HEK293 (cell line): ENCODE measurements around the gene TTC33.
A peak's percentile ranks its signal among the peaks of the same experiment; 100 is the strongest.
"Not testable (repeated sequence)": the region's sequence is repeated elsewhere in the genome, so short reads cannot be mapped to it uniquely, and the experiment has no call there.

Experiments
- CTCF ChIA-PET: fragments of 350-600 bp; formaldehyde crosslinking; extraction: SDS; loops from one replicate; lab custom pipeline; 2021; ENCODE audit warnings: antibody characterized with exemption; lab: Yijun Ruan, JAX
- POLR2A ChIA-PET: fragments of 300-600 bp; formaldehyde crosslinking; extraction: SDS; loops from one replicate; lab custom pipeline; 2020; ENCODE audit warnings: antibody characterized with exemption, inconsistent platforms; lab: Yijun Ruan, JAX
- H3K27ac ChIP-seq: fragments of 200-500 bp; sonication (Bioruptor generic); 2 replicates; pipeline ENCODE4 v1.5.1; 2014; ENCODE audit warnings: low read depth, low read length, control low read depth, inconsistent platforms; ENCODE audit errors: extremely low read depth
- H3K36me3 ChIP-seq, 2 experiments: fragments of 200-500 bp in 1 of 2; sonication (Bioruptor generic) in 1 of 2; 1 replicate in 1 of 2; 2 replicates in 1 of 2; pipeline ENCODE4 v1.5.1; 2014 to 2017; ENCODE audit warnings: inconsistent platforms in 2 of 2, low read length in 2 of 2; ENCODE audit not compliant: control insufficient read depth in 2 of 2, insufficient read depth in 1 of 2
- H3K4me1 ChIP-seq: fragments of 200-500 bp; sonication (Bioruptor generic); 2 replicates; pipeline ENCODE4 v1.5.1; 2014; ENCODE audit warnings: mild to moderate bottlenecking, low read length, inconsistent platforms; ENCODE audit not compliant: control insufficient read depth, insufficient read depth
- H3K4me3 ChIP-seq: 2 replicates; pipeline ENCODE4 v1.5.1; 2011; ENCODE audit warnings: low read depth, mild to moderate bottlenecking, control low read depth, low read length, moderate library complexity
- H3K9me3 ChIP-seq: fragments of 200-500 bp; sonication (Bioruptor generic); 2 replicates; pipeline ENCODE4 v1.5.1; 2014; ENCODE audit warnings: low read depth, low read length, inconsistent platforms; ENCODE audit not compliant: control insufficient read depth, insufficient read depth
- GFI1B ChIP-seq: fragments of 450-650 bp; formaldehyde crosslinking; IDR thresholded peaks from 2 replicates; pipeline ENCODE4 v1.5.1; 2016; ENCODE audit warnings: missing biosample characterization, missing genetic modification characterization
- ZNF184 ChIP-seq: fragments of 450-650 bp; IDR thresholded peaks from 2 replicates; pipeline ENCODE4 v1.5.1; 2018; ENCODE audit warnings: missing biosample characterization, mild to moderate bottlenecking, missing genetic modification characterization
- ZNF221 ChIP-seq: fragments of 450-650 bp; formaldehyde crosslinking; IDR thresholded peaks from 2 replicates; pipeline ENCODE4 v1.5.1; 2017; ENCODE audit warnings: missing biosample characterization, missing genetic modification characterization, borderline replicate concordance
- ZNF571 ChIP-seq: fragments of 450-650 bp; formaldehyde crosslinking; IDR thresholded peaks from 2 replicates; pipeline ENCODE4 v1.5.0; 2017; ENCODE audit warnings: missing biosample characterization, missing genetic modification characterization
- ZNF707 ChIP-seq: fragments of 450-650 bp; formaldehyde crosslinking; IDR thresholded peaks from 2 replicates; pipeline ENCODE4 v1.5.1; 2016; ENCODE audit warnings: missing biosample characterization, missing genetic modification characterization
- TF ChIP-seq, protein P1 (sequence below): fragments of 450-650 bp; formaldehyde crosslinking; IDR thresholded peaks from 2 replicates; pipeline ENCODE4 v1.5.1; 2016; ENCODE audit warnings: missing biosample characterization, missing genetic modification characterization
- TF ChIP-seq, protein P2 (sequence below): fragments of 450-650 bp; formaldehyde crosslinking; IDR thresholded peaks from 2 replicates; pipeline ENCODE4 v1.5.1; 2016; ENCODE audit warnings: missing biosample characterization, missing genetic modification characterization
- TF ChIP-seq, protein P3 (sequence below): fragments of 450-650 bp; formaldehyde crosslinking; IDR thresholded peaks from 2 replicates; pipeline ENCODE4 v1.5.1; 2016; ENCODE audit warnings: missing biosample characterization, missing genetic modification characterization
- TF ChIP-seq, protein P4 (sequence below): fragments of 450-650 bp; formaldehyde crosslinking; IDR thresholded peaks from 2 replicates; pipeline ENCODE4 v1.5.1; 2017; ENCODE audit warnings: missing biosample characterization, mild to moderate bottlenecking, missing genetic modification characterization, moderate library complexity

The TTC33 gene

DNA sequence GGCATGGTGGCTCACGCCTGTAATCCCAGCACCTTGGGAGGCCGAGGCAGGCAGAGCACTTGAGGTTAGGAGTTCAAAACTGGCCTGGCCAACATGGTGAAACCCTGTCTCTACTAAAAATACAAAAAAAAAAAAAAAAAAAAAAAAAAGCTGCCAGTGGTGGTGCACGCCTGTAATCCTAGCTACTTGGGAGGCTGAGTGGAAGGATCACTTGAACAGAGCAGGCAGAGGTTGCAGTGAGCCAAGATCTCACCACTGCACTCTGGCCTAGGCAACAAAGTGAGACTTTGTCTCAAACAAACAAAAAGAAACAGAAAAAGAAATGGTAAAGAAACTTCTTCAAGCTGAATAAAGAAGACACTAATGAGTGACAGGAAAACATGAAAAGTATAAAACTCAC, 30.9 kb upstream of the TTC33 start:
- H3K27ac ChIP-seq, H3K4me1 ChIP-seq, H3K4me3 ChIP-seq, POLR2A ChIA-PET, H3K9me3 ChIP-seq, H3K36me3 ChIP-seq: not testable (repeated sequence)
- CTCF ChIA-PET, result interaction anchor here (0.7 to 0.9 kb wide), 3 partner anchors 51 to 1206 kb away, joined by 3 to 4 read pairs (median 4); no protein-coding TSS in a partner anchor
- TF ChIP-seq, protein P1, sequence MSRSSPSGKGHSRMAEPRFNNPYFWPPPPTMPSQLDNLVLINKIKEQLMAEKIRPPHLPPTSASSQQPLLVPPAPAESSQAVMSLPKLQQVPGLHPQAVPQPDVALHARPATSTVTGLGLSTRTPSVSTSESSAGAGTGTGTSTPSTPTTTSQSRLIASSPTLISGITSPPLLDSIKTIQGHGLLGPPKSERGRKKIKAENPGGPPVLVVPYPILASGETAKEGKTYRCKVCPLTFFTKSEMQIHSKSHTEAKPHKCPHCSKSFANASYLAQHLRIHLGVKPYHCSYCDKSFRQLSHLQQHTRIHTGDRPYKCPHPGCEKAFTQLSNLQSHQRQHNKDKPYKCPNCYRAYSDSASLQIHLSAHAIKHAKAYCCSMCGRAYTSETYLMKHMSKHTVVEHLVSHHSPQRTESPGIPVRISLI, result peak; percentile 57; the same call in 1 of the 2 replicates

DNA sequence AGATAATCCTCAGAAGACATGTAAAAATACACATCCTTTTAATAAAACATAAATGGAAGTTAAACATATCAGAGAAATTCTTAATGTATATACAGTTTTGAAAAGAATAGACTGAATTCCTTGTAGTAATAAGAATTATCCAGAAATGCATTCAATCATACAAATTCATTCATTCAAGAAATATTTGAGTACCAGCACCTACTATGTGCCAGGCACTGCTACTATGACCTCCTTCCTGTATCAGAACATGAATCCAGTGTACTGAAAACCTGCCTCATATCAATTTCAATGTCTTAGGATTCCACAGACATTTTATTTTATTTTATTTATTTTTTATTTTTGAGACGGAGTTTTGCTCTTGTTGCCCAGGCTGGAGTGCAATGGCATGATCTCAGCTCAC, 29.2 kb upstream of the TTC33 start:
- POLR2A ChIA-PET, result no interaction called here
- Histone ChIP-seq H3K27ac (no peak overlapping the region), H3K9me3 (no peaks in the 10 kb centered on the region), H3K4me1 (no peaks in the 10 kb centered on the region; the same call in 1 of the 2 replicates), H3K36me3 (peaks cover 0 to 7% of the 10 kb centered on the region in 2 experiments; a peak in 1 of 3 replicates), H3K4me3 (no peak overlapping the region)
- CTCF ChIA-PET, result interaction anchor here (1.2 kb wide), 1 partner anchor 50 kb away, joined by 4 read pairs; no protein-coding TSS in a partner anchor
- no peak for TF ChIP-seq ZNF221 (tag by site-specific recombination)
- TF ChIP-seq, protein P2, sequence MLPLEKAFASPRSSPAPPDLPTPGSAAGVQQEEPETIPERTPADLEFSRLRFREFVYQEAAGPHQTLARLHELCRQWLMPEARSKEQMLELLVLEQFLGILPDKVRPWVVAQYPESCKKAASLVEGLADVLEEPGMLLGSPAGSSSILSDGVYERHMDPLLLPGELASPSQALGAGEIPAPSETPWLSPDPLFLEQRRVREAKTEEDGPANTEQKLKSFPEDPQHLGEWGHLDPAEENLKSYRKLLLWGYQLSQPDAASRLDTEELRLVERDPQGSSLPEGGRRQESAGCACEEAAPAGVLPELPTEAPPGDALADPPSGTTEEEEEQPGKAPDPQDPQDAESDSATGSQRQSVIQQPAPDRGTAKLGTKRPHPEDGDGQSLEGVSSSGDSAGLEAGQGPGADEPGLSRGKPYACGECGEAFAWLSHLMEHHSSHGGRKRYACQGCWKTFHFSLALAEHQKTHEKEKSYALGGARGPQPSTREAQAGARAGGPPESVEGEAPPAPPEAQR (tag by site-specific recombination), result no peak
- TF ChIP-seq, protein P3, sequence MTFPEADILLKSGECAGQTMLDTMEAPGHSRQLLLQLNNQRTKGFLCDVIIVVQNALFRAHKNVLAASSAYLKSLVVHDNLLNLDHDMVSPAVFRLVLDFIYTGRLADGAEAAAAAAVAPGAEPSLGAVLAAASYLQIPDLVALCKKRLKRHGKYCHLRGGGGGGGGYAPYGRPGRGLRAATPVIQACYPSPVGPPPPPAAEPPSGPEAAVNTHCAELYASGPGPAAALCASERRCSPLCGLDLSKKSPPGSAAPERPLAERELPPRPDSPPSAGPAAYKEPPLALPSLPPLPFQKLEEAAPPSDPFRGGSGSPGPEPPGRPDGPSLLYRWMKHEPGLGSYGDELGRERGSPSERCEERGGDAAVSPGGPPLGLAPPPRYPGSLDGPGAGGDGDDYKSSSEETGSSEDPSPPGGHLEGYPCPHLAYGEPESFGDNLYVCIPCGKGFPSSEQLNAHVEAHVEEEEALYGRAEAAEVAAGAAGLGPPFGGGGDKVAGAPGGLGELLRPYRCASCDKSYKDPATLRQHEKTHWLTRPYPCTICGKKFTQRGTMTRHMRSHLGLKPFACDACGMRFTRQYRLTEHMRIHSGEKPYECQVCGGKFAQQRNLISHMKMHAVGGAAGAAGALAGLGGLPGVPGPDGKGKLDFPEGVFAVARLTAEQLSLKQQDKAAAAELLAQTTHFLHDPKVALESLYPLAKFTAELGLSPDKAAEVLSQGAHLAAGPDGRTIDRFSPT (tag by site-specific recombination), result no peak

DNA sequence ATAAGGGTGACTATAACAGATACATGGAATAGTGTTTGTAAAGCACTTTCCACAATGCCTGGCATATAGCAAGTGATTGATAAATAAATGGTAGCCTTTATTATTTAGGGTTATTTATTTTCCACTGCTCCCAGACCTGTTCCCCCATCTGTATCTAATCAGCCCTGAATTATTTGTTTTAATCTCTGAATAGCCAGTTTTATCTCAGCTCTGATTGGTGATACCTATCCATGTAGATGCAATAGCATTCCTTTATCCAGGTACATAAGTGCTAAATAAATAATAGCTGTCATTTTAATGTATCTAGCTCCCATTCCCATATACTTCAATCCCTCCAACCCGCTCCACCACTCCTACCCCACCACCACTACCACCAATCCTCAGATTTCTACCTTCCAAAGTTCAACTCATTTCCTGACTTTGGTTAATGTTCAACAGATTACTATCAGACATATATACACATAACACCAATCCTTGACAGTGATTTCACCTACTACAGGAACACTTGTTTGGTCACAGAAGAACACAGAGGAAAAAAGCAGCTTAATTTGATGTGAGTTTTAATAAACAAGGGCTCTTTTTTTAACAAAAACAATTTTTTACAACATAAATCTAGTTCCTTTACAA, 28.4 kb upstream of the TTC33 start:
- Histone ChIP-seq H3K4me3 (no peak overlapping the region), H3K36me3 (peaks cover 0 to 7% of the 10 kb centered on the region in 2 experiments; a peak in 1 of 3 replicates), H3K27ac (no peak overlapping the region), H3K9me3 (no peaks in the 10 kb centered on the region), H3K4me1 (no peaks in the 10 kb centered on the region)
- CTCF ChIA-PET, result interaction anchor here (1.2 kb wide), 1 partner anchor 49 kb away, joined by 4 read pairs; no protein-coding TSS in a partner anchor
- POLR2A ChIA-PET, result interaction anchor here (0.7 kb wide), 1 partner anchor 14 kb away, joined by 3 read pairs; the partner anchor contains the start of gene PRKAA1
- TF ChIP-seq ZNF707 (tag by site-specific recombination) (no peak), GFI1B (tag by site-specific recombination) (0 out of 2 replicates have a peak, but pooled peaks have one; percentile 31)

DNA sequence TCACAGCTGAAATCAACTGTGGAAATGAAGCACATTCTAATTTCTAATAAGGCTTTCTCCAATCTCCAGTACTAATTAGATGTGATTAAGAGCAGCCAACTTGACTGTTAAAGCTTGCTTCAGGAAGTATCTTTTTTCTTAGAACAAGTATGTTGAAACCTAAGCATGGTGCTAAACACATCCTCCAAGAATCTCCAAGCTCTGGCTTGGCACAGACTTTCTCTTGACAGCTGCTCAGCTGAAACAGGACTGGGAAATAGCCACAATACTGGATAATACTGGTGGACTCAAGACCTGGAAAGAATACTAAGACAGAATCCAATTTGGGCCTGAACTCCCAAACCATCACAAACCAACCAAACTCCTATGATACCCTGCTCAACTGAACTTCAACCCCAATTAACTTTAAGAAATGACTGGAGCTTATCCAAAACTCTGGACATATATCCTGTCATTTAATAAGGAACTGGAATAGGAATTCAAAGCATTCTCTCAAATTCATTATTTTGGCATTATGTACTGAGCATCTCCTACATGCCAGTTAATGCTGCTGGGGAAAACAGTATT, 26.2 kb upstream of the TTC33 start:
- Histone ChIP-seq H3K36me3 (peaks cover 0 to 9% of the 10 kb centered on the region in 2 experiments; a peak in 1 of 3 replicates), H3K4me1 (no peaks in the 10 kb centered on the region), H3K9me3 (no peaks in the 10 kb centered on the region), H3K4me3 (no peak overlapping the region), H3K27ac (no peak overlapping the region)
- CTCF ChIA-PET, result no interaction called here
- TF ChIP-seq ZNF184, result no peak
- TF ChIP-seq, protein P4, sequence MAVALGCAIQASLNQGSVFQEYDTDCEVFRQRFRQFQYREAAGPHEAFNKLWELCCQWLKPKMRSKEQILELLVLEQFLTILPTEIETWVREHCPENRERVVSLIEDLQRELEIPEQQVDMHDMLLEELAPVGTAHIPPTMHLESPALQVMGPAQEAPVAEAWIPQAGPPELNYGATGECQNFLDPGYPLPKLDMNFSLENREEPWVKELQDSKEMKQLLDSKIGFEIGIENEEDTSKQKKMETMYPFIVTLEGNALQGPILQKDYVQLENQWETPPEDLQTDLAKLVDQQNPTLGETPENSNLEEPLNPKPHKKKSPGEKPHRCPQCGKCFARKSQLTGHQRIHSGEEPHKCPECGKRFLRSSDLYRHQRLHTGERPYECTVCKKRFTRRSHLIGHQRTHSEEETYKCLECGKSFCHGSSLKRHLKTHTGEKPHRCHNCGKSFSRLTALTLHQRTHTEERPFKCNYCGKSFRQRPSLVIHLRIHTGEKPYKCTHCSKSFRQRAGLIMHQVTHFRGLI (tag by site-specific recombination), result no peak
- TF ChIP-seq ZNF571 (tag by site-specific recombination), result no peak
- POLR2A ChIA-PET, result no interaction called here
